ENCODE data around the gene CLDN22.

The CLDN22 gene

GRCh38 chr4:183286590-183287308 is 33.3 kb downstream of the CLDN22 start:
- no peak overlapping the region for H3K4me3 ChIP-seq (ENCODE audit: low read depth, low read length)
- TF ChIP-seq CTCF (IDR thresholded peaks at IDR 0.05; ENCODE audit: low read depth, low read length): no peak

- H3K4me3 ChIP-seq (ENCODE audit: low read depth, low read length): no peak overlapping the region
- no peak for TF ChIP-seq CTCF (IDR thresholded peaks at IDR 0.05; ENCODE audit: low read depth, low read length)
These were observed 34.2 kb downstream of the CLDN22 start for GRCh38 chr4:183285886-183286285.

GRCh38 chr4:183284965-183285364 is 35.1 kb downstream of the CLDN22 start:
- TF ChIP-seq CTCF (IDR thresholded peaks at IDR 0.05; ENCODE audit: low read depth, low read length): no peak
- H3K4me3 ChIP-seq (ENCODE audit: low read depth, low read length): no peak overlapping the region

- no peak overlapping the region for H3K4me3 ChIP-seq (ENCODE audit: low read depth, low read length)
- TF ChIP-seq CTCF (IDR thresholded peaks at IDR 0.05; ENCODE audit: low read depth, low read length): no peak
These were observed 35.8 kb downstream of the CLDN22 start for GRCh38 chr4:183284258-183284785.

GRCh38 chr4:183276106-183276505 is 44.0 kb downstream of the CLDN22 start:
- no peak overlapping the region for H3K4me3 ChIP-seq (ENCODE audit: low read depth, low read length)
- TF ChIP-seq CTCF (IDR thresholded peaks at IDR 0.05; ENCODE audit: low read depth, low read length): no peak

- no peak for TF ChIP-seq CTCF (IDR thresholded peaks at IDR 0.05; ENCODE audit: low read depth, low read length)
- no peak overlapping the region for H3K4me3 ChIP-seq (ENCODE audit: low read depth, low read length)
These were observed 47.7 kb downstream of the CLDN22 start for GRCh38 chr4:183272384-183272783.

- no peak overlapping the region for H3K4me3 ChIP-seq (ENCODE audit: low read depth, low read length)
- no peak for TF ChIP-seq CTCF (IDR thresholded peaks at IDR 0.05; ENCODE audit: low read depth, low read length)
These were observed 51.5 kb downstream of the CLDN22 start for GRCh38 chr4:183268556-183268955.
